Fibroblast of skin of right biceps (primary cell): ENCODE data around the gene SPATA31C1.

ENCODE experiments used
- DNase-seq: peaks from one replicate; pipeline ENCODE4 v3.0.0-alpha.2; 2013

The SPATA31C1 gene

GRCh38 chr9:87944096-87944495 is 26.3 kb downstream of the SPATA31C1 start:
- DNase-seq, result no peak

DNA sequence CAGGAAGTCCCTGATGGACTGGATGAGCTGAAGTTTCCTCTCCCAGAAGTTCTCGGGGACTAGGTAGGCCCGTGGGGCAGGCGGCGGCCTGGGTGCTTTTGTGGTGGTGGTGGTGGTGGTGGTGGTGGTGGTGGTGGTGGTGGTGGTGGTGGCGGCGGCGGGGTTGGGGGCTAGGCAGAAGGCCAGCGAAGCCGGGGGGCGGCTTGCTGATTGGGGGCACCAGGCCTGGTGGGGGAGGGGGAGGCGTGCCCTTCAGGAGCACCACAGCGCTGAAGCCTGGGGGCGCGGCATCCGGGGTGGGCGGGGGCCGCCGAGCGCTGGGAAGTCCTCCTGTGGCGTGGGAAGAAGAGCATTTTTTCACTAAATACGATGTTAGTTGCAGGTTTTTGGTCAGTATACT is 26.9 kb downstream of the SPATA31C1 start:
- DNase-seq, result no peak

DNA sequence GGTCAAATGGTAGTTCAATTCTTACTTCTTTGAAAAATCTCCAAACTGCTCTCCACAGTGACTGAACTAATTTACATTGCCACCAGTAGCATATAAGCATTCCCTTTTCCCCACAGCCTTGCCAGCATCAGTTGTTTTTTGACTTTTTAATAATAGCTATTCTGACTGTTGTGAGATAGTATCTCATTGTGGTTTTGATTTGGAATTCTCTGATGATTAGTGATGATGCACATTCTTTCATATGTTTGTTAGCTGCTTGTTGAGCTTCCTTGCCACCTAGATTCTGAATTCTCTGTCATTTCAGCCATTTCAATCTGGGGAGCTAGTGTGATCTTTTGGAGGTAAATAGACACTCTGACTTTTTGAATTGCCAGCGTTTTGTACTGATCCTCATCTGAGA is 32.5 kb downstream of the SPATA31C1 start:
- no peak for DNase-seq

DNA sequence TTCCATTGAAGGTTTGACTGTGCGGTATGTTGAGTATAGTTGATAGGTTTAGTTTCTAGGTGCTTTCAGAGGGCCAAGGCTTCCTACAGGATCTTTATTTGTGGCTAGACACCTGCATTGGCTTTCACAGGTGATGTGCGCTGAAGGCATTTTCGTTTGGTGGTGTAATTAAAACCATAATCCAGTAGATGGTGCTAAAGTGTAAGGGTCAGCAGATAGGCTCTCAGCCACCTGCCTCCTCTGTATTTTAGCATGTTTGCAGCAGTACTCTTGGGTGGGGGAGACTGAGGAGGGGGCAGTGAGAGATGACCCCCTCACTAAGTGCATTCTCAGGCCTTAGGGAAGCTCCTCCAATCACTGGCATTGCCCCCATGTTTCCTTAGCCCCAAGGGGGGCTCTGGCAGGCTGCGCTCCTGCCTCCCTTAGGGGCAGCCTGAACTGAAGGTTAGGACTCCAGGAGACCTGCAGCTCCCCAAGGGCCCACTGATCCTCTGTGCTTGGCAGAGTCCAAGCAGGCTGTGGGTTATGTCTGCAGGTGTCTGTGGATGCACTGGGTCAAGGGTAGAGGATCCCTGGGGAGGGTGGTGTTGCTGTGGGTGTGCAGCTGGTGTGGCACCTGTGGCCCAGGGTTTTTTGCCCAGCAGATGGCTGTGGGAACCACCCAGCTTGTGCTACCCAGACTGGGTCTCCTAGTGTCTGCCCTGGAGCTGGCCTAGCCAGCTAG is 33.2 kb downstream of the SPATA31C1 start:
- DNase-seq, result peak; percentile 8

DNA sequence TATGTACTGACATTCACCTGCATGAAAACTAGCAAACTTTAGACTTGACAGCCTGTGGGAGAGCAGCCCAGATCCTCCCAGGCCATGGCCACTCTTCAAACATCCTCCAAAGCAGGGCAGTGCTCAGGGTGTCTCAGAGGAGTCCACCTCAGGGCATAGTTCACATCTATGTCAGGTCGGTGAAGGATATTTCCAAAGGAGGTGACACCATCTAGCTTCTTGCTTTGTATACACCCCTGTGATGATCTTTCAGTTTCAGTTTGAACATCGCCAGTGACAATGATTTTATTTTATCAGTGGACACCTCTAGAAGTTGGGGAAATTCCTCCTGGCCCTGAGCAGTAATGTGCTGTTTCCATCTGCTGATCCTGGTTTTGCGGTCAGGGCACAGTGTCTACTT is 36.5 kb downstream of the SPATA31C1 start:
- no peak for DNase-seq

GRCh38 chr9:87957839-87958238 is 40.1 kb downstream of the SPATA31C1 start:
- no peak for DNase-seq

- no peak for DNase-seq
Measured at GRCh38 chr9:87958591-87958990, 40.8 kb downstream of the SPATA31C1 start.

- DNase-seq, result peak; percentile 37
Measured at GRCh38 chr9:87959916-87960581, 42.3 kb downstream of the SPATA31C1 start.

DNA sequence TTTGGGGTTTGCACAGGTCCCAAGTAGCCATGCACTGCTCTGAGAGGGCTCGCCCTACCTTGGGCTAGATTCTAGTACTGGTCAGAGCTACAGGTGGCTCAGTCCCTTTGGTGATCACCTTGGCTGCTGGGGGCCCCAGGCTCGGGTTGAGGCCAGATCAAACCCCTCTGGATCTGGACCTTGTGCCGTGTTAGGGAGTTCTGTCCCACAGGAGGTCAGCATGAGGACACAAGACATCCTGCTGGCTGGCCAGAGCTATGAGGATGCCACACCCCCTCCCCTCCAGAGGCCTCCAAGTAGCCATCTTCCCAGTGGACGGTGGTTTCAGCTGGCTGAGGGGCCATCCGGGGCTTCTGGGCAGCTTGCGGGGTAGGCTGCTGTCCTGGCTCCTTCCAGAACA is 46.0 kb downstream of the SPATA31C1 start:
- DNase-seq, result no peak

GRCh38 chr9:87964826-87965225 is 47.1 kb downstream of the SPATA31C1 start:
- DNase-seq, result no peak

DNA sequence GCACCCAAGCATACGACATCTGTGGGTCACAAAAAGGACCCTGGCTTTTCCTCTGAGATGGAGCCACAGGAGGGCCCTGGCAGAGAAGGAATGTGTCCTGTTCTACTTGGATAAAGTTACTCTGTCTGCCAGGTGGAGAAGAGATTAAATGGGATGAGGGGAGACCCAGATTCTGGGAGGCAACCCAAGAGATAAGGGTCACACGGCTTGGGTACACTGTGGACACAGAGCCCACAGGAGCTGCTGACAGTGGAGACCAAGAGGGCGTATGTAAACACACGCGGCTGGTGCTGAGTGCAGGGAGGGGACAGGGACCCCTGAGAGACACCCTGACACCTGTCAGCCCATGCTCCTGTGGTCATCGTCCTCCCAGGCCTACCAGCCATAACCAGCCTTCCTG is 50.4 kb downstream of the SPATA31C1 start:
- DNase-seq, result no peak

GRCh38 chr9:87970602-87971001 is 52.8 kb downstream of the SPATA31C1 start:
- no peak for DNase-seq

GRCh38 chr9:87973122-87973521 is 55.4 kb downstream of the SPATA31C1 start:
- DNase-seq, result no peak
